HEK293 (cell line): Measurements from ENCODE around the gene NOX3.

Source experiments
- CTCF ChIA-PET: fragments of 350-600 bp; formaldehyde crosslinking; extraction: SDS; loops from one replicate; lab custom pipeline; 2021; ENCODE audit warnings: antibody characterized with exemption; lab: Yijun Ruan, JAX
- POLR2A ChIA-PET: fragments of 300-600 bp; formaldehyde crosslinking; extraction: SDS; loops from one replicate; lab custom pipeline; 2020; ENCODE audit warnings: antibody characterized with exemption, inconsistent platforms; lab: Yijun Ruan, JAX
- H3K27ac ChIP-seq: fragments of 200-500 bp; sonication (Bioruptor generic); 2 replicates; pipeline ENCODE4 v1.5.1; 2014; ENCODE audit warnings: low read depth, low read length, control low read depth, inconsistent platforms; ENCODE audit errors: extremely low read depth
- H3K36me3 ChIP-seq, 2 experiments: fragments of 200-500 bp in 1 of 2; sonication (Bioruptor generic) in 1 of 2; 1 replicate in 1 of 2; 2 replicates in 1 of 2; pipeline ENCODE4 v1.5.1; 2014 to 2017; ENCODE audit warnings: inconsistent platforms in 2 of 2, low read length in 2 of 2; ENCODE audit not compliant: control insufficient read depth in 2 of 2, insufficient read depth in 1 of 2
- H3K4me1 ChIP-seq: fragments of 200-500 bp; sonication (Bioruptor generic); 2 replicates; pipeline ENCODE4 v1.5.1; 2014; ENCODE audit warnings: mild to moderate bottlenecking, low read length, inconsistent platforms; ENCODE audit not compliant: control insufficient read depth, insufficient read depth
- H3K4me3 ChIP-seq: 2 replicates; pipeline ENCODE4 v1.5.1; 2011; ENCODE audit warnings: low read depth, mild to moderate bottlenecking, control low read depth, low read length, moderate library complexity
- H3K9me3 ChIP-seq: fragments of 200-500 bp; sonication (Bioruptor generic); 2 replicates; pipeline ENCODE4 v1.5.1; 2014; ENCODE audit warnings: low read depth, low read length, inconsistent platforms; ENCODE audit not compliant: control insufficient read depth, insufficient read depth
- ELK4 ChIP-seq: IDR thresholded peaks from 2 replicates; pipeline ENCODE4 v1.6.1; 2011; ENCODE audit warnings: mild to moderate bottlenecking, low read depth, low read length, borderline replicate concordance
- HIC1 ChIP-seq: fragments of 450-650 bp; formaldehyde crosslinking; IDR thresholded peaks from 2 replicates; pipeline ENCODE4 v1.5.1; 2016; ENCODE audit warnings: missing biosample characterization, missing genetic modification characterization
- KLF16 ChIP-seq: fragments of 450-650 bp; formaldehyde crosslinking; IDR thresholded peaks from 2 replicates; pipeline ENCODE4 v1.5.1; 2017; ENCODE audit warnings: missing biosample characterization, missing genetic modification characterization
- PATZ1 ChIP-seq: fragments of 450-650 bp; formaldehyde crosslinking; IDR thresholded peaks from 2 replicates; pipeline ENCODE4 v1.5.1; 2016; ENCODE audit warnings: missing biosample characterization, missing genetic modification characterization
- PRDM1 ChIP-seq: fragments of 450-650 bp; formaldehyde crosslinking; IDR thresholded peaks from 2 replicates; pipeline ENCODE4; 2016; ENCODE audit warnings: missing biosample characterization, missing genetic modification characterization
- SCRT1 ChIP-seq: fragments of 450-650 bp; formaldehyde crosslinking; IDR thresholded peaks from 2 replicates; pipeline ENCODE4 v1.5.1; 2016; ENCODE audit warnings: missing biosample characterization, missing genetic modification characterization, borderline replicate concordance
- WT1 ChIP-seq: fragments of 450-650 bp; formaldehyde crosslinking; IDR thresholded peaks from 2 replicates; pipeline ENCODE4 v1.5.1; 2016; ENCODE audit warnings: missing biosample characterization, missing genetic modification characterization
- ZFHX2 ChIP-seq: fragments of 450-650 bp; formaldehyde crosslinking; conservative IDR thresholded peaks from 2 replicates; pipeline ENCODE4 v1.5.1; 2016; ENCODE audit warnings: missing biosample characterization, missing genetic modification characterization
- ZFP37 ChIP-seq: fragments of 450-650 bp; formaldehyde crosslinking; IDR thresholded peaks from 2 replicates; pipeline ENCODE4 v1.5.1; 2016; ENCODE audit warnings: missing biosample characterization, missing genetic modification characterization
- ZNF16 ChIP-seq: fragments of 450-650 bp; formaldehyde crosslinking; IDR thresholded peaks from 2 replicates; pipeline ENCODE4 v1.5.1; 2016; ENCODE audit warnings: low read depth, missing biosample characterization, missing genetic modification characterization
- ZNF23 ChIP-seq: fragments of 450-650 bp; formaldehyde crosslinking; IDR thresholded peaks from 2 replicates; pipeline ENCODE4 v1.5.1; 2016; ENCODE audit warnings: missing biosample characterization, missing genetic modification characterization, borderline replicate concordance
- ZNF274 ChIP-seq, 2 experiments: fragments of 200-500 bp in 1 of 2; fragments of 450-650 bp in 1 of 2; sonication (Bioruptor generic) in 1 of 2; formaldehyde crosslinking in 1 of 2; IDR thresholded peaks; 2 replicates each; pipeline versions ENCODE4 v1.5.1 to v1.6.1; 2014 to 2016; ENCODE audit warnings: borderline replicate concordance in 1 of 2, inconsistent platforms in 1 of 2, low read length in 1 of 2, missing biosample characterization in 1 of 2, missing genetic modification characterization in 1 of 2
- ZNF311 ChIP-seq: fragments of 450-650 bp; formaldehyde crosslinking; IDR thresholded peaks from 2 replicates; pipeline ENCODE4 v1.5.1; 2017; ENCODE audit warnings: missing biosample characterization, missing genetic modification characterization, borderline replicate concordance
- ZNF37A ChIP-seq: fragments of 450-650 bp; IDR thresholded peaks from 2 replicates; pipeline ENCODE4 v1.5.1; 2018; ENCODE audit warnings: missing biosample characterization, missing genetic modification characterization
- ZNF510 ChIP-seq: fragments of 450-650 bp; formaldehyde crosslinking; IDR thresholded peaks from 2 replicates; pipeline ENCODE4 v1.5.1; 2018; ENCODE audit warnings: mild to moderate bottlenecking, missing genetic modification characterization, missing biosample characterization; ENCODE audit not compliant: insufficient replicate concordance
- ZNF530 ChIP-seq: fragments of 450-650 bp; formaldehyde crosslinking; IDR thresholded peaks from 2 replicates; pipeline ENCODE4 v1.5.1; 2016; ENCODE audit warnings: low read depth, missing biosample characterization, missing genetic modification characterization
- ZNF544 ChIP-seq: fragments of 450-650 bp; formaldehyde crosslinking; IDR thresholded peaks from 2 replicates; pipeline ENCODE4 v1.5.0; 2017; ENCODE audit warnings: missing biosample characterization, missing genetic modification characterization
- ZNF548 ChIP-seq: fragments of 450-650 bp; formaldehyde crosslinking; IDR thresholded peaks from 2 replicates; pipeline ENCODE4 v1.5.1; 2016; ENCODE audit warnings: missing biosample characterization, missing genetic modification characterization
- ZNF677 ChIP-seq: fragments of 450-650 bp; IDR thresholded peaks from 2 replicates; pipeline ENCODE4 v1.5.0; 2018; ENCODE audit warnings: missing biosample characterization, mild to moderate bottlenecking, missing genetic modification characterization, moderate library complexity
- ZNF776 ChIP-seq: fragments of 450-650 bp; formaldehyde crosslinking; IDR thresholded peaks from 2 replicates; pipeline ENCODE4 v1.5.0; 2017; ENCODE audit warnings: missing biosample characterization, missing genetic modification characterization, borderline replicate concordance
- ZSCAN23 ChIP-seq: fragments of 450-650 bp; formaldehyde crosslinking; IDR thresholded peaks from 2 replicates; pipeline ENCODE4 v1.5.1; 2016; ENCODE audit warnings: missing biosample characterization, missing genetic modification characterization
- TF ChIP-seq, protein P1 (sequence below): fragments of 450-650 bp; formaldehyde crosslinking; IDR thresholded peaks from 2 replicates; pipeline ENCODE4 v1.5.1; 2017; ENCODE audit warnings: missing biosample characterization, mild to moderate bottlenecking, missing genetic modification characterization, moderate library complexity
- TF ChIP-seq, protein P2 (sequence below): fragments of 450-650 bp; formaldehyde crosslinking; IDR thresholded peaks from 2 replicates; pipeline ENCODE4 v1.5.1; 2016; ENCODE audit warnings: missing biosample characterization, missing genetic modification characterization

NOX3 gene

DNA sequence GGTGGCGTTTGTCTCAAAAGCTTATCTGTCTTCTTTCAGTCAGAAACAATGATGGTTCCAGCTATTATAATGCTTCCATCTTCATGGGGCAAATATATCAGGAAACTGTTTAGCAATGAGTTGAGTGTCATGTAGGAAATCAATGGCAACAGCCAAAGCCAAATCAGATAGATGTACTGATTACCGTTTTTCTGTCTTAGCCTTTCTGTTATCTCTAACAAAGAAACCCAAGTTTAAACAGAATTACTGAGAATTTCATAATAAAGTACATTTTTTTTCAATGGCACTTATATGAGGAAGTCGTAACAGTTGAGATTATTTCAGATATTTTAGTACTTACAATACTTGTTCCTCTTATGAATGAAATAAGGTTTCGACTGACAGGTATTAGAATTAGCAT, 1.2 kb downstream of the NOX3 start (continued):
- TF ChIP-seq ZNF530 (tag by site-specific recombination) (no peak), ELK4 (no peak), ZSCAN23 (tag by site-specific recombination) (no peak), WT1 (no peak), ZNF37A (tag by site-specific recombination) (no peak), ZFP37 (no peak), ZNF274 (IDR thresholded peaks at IDR 0.05; ENCODE audit: low read length) (no peak), ZNF274 (tag by site-specific recombination; IDR thresholded peaks at IDR 0.05; ENCODE audit: borderline replicate concordance) (no peak), ZNF544 (no peak), ZFHX2 (tag by site-specific recombination) (no peak), ZNF776 (tag by site-specific recombination) (no peak), ZNF311 (no peak)

DNA sequence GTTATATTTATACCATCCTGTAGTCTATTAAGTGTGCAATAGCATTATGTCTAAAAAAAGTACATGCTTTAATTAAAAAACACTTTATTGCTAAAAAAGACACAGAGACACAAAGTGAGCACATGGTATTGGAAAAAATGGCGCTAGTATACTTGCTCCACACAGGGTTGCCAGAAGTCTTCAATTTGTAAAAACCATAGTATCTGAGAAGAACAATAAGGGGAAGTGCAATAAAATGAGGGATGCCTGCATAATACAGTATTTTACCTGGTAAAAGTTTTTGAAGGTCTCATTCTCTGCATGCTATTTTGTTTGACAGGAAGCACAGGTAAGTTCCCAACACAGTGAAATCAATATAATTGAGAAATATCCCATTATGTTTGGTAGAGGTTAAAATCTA, 1.6 kb downstream of the NOX3 start:
- TF ChIP-seq ZNF548 (tag by site-specific recombination) = no peak
- TF ChIP-seq ZNF510 (tag by site-specific recombination) = no peak
- TF ChIP-seq ZNF16 (tag by site-specific recombination) = no peak
- TF ChIP-seq PRDM1 (tag by site-specific recombination) = no peak
- no peak for TF ChIP-seq HIC1 (tag by site-specific recombination)
- TF ChIP-seq ZNF23 (tag by site-specific recombination) = no peak
- no peak for TF ChIP-seq ELK4
- TF ChIP-seq, protein P1, sequence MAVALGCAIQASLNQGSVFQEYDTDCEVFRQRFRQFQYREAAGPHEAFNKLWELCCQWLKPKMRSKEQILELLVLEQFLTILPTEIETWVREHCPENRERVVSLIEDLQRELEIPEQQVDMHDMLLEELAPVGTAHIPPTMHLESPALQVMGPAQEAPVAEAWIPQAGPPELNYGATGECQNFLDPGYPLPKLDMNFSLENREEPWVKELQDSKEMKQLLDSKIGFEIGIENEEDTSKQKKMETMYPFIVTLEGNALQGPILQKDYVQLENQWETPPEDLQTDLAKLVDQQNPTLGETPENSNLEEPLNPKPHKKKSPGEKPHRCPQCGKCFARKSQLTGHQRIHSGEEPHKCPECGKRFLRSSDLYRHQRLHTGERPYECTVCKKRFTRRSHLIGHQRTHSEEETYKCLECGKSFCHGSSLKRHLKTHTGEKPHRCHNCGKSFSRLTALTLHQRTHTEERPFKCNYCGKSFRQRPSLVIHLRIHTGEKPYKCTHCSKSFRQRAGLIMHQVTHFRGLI (tag by site-specific recombination) = no peak
- TF ChIP-seq, protein P2, sequence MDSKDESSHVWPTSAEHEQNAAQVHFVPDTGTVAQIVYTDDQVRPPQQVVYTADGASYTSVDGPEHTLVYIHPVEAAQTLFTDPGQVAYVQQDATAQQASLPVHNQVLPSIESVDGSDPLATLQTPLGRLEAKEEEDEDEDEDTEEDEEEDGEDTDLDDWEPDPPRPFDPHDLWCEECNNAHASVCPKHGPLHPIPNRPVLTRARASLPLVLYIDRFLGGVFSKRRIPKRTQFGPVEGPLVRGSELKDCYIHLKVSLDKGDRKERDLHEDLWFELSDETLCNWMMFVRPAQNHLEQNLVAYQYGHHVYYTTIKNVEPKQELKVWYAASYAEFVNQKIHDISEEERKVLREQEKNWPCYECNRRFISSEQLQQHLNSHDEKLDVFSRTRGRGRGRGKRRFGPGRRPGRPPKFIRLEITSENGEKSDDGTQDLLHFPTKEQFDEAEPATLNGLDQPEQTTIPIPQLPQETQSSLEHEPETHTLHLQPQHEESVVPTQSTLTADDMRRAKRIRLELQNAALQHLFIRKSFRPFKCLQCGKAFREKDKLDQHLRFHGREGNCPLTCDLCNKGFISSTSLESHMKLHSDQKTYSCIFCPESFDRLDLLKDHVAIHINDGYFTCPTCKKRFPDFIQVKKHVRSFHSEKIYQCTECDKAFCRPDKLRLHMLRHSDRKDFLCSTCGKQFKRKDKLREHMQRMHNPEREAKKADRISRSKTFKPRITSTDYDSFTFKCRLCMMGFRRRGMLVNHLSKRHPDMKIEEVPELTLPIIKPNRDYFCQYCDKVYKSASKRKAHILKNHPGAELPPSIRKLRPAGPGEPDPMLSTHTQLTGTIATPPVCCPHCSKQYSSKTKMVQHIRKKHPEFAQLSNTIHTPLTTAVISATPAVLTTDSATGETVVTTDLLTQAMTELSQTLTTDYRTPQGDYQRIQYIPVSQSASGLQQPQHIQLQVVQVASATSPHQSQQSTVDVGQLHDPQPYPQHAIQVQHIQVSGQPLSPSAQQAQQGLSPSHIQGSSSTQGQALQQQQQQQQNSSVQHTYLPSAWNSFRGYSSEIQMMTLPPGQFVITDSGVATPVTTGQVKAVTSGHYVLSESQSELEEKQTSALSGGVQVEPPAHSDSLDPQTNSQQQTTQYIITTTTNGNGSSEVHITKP (tag by site-specific recombination) = no peak
- TF ChIP-seq SCRT1 = no peak
- no peak for TF ChIP-seq PATZ1 (tag by site-specific recombination)
- TF ChIP-seq KLF16 = no peak
- TF ChIP-seq ZNF677 (tag by site-specific recombination) = no peak

More for the DNA sequence above, 1.6 kb downstream of the NOX3 start:
- Histone ChIP-seq H3K4me1 (peaks cover 5% of the 10 kb centered on the region), H3K36me3 (no peaks in the 10 kb centered on the region), H3K4me3 (no peak overlapping the region), H3K27ac (no peak overlapping the region), H3K9me3 (no peaks in the 10 kb centered on the region)
- ChIA-PET POLR2A (no interaction called here), CTCF (no interaction called here)
